K562 (cell line): ENCODE data around the gene PTH1R.

Experiments
- FOSL1 ChIP-seq: fragments of 200-800 bp; sonication (Bioruptor generic); conservative IDR thresholded peaks from 2 replicates; pipeline ENCODE4 v1.6.1; 2016; ENCODE audit warnings: missing genetic modification characterization, missing compliant biosample characterization
- GABPA ChIP-seq: fragments of 200-800 bp; sonication (Bioruptor generic); conservative IDR thresholded peaks from 2 replicates; pipeline ENCODE4 v1.6.1; 2016; ENCODE audit warnings: low read depth, missing genetic modification characterization, missing compliant biosample characterization
- SP1 ChIP-seq: sonication (generic); formaldehyde crosslinking; IDR thresholded peaks from 2 replicates; pipeline ENCODE4 v1.8.1; 2022; ENCODE audit warnings: mild to moderate bottlenecking, missing genetic modification reagents
- TF ChIP-seq, protein P1 (sequence below), 2 experiments: fragments of 450-650 bp in 1 of 2; IDR thresholded peaks; 2 replicates each; pipeline ENCODE4 v1.6.1; 2011 to 2017; ENCODE audit warnings: low read depth in 2 of 2, antibody characterized with exemption in 1 of 2, borderline replicate concordance in 1 of 2, low read length in 1 of 2, mild to moderate bottlenecking in 1 of 2, mixed read lengths in 1 of 2; ENCODE audit not compliant: control insufficient read depth in 1 of 2
- TF ChIP-seq, protein P2 (sequence below): fragments of 150-350 bp; conservative IDR thresholded peaks from 2 replicates; pipeline ENCODE4 v1.6.1; 2014; ENCODE audit warnings: low read length

DNA sequence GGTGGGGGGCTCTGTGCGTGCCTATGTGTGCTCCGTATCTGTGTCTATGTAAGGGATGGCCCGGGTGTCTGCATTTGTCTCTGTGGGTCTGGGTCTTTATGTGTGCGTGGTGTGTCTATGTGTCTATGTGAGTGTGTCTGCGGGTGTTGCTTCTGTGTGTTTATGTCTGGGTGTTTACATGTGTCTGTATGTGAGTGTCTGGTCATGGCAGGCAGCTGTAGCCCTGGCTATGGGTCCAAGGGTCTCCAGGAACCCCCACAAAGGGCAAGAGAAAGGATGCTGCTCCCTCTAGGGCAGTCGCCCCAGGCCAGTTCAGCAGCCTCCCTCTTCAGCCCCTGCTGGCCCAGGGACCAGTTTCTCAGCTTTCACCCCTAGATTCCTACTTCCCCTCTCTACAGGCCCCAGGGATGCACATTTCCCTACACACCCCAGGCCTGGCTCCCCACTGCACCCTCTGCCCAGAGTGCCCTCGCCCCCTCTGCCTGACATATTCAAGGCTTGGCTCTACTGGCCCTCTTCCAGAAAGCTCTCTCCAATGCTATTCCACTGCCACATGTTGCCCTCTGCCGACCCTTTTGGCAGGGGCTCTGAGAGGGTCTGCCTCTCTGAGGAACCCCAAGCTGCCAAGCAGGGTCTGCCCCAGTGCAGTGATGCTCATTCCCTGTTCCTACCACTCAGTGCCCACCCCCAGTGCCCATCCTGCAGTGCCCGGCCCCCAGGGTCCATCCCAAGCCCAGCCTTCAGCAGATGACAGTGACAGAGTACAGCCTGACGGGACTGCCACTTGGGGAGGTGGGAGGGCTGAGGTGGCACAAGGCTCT is 13.2 kb upstream of the PTH1R start:
- TF ChIP-seq, protein P1, sequence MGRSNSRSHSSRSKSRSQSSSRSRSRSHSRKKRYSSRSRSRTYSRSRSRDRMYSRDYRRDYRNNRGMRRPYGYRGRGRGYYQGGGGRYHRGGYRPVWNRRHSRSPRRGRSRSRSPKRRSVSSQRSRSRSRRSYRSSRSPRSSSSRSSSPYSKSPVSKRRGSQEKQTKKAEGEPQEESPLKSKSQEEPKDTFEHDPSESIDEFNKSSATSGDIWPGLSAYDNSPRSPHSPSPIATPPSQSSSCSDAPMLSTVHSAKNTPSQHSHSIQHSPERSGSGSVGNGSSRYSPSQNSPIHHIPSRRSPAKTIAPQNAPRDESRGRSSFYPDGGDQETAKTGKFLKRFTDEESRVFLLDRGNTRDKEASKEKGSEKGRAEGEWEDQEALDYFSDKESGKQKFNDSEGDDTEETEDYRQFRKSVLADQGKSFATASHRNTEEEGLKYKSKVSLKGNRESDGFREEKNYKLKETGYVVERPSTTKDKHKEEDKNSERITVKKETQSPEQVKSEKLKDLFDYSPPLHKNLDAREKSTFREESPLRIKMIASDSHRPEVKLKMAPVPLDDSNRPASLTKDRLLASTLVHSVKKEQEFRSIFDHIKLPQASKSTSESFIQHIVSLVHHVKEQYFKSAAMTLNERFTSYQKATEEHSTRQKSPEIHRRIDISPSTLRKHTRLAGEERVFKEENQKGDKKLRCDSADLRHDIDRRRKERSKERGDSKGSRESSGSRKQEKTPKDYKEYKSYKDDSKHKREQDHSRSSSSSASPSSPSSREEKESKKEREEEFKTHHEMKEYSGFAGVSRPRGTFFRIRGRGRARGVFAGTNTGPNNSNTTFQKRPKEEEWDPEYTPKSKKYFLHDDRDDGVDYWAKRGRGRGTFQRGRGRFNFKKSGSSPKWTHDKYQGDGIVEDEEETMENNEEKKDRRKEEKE (IDR thresholded peaks at IDR 0.05; ENCODE audit: borderline replicate concordance in 1 of 2, control insufficient read depth in 1 of 2, low read depth in 2 of 2, low read length in 1 of 2), result no peak
- no peak for TF ChIP-seq GABPA (tag)
- TF ChIP-seq FOSL1 (tag), result no peak
- TF ChIP-seq SP1, result no peak
- TF ChIP-seq, protein P2, sequence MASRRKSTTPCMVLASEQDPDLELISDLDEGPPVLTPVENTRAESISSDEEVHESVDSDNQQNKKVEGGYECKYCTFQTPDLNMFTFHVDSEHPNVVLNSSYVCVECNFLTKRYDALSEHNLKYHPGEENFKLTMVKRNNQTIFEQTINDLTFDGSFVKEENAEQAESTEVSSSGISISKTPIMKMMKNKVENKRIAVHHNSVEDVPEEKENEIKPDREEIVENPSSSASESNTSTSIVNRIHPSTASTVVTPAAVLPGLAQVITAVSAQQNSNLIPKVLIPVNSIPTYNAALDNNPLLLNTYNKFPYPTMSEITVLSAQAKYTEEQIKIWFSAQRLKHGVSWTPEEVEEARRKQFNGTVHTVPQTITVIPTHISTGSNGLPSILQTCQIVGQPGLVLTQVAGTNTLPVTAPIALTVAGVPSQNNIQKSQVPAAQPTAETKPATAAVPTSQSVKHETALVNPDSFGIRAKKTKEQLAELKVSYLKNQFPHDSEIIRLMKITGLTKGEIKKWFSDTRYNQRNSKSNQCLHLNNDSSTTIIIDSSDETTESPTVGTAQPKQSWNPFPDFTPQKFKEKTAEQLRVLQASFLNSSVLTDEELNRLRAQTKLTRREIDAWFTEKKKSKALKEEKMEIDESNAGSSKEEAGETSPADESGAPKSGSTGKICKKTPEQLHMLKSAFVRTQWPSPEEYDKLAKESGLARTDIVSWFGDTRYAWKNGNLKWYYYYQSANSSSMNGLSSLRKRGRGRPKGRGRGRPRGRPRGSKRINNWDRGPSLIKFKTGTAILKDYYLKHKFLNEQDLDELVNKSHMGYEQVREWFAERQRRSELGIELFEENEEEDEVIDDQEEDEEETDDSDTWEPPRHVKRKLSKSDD, result no peak
